Right lung (tissue), 5 donors: ENCODE data around the gene GMDS. TPM values are rescaled to one million over a fixed set of nuclear protein-coding genes. Genes with fewer than 3 reads are reported as not detected.

Experiments
- DNase-seq, 2 donors: peaks; one replicate each; pipeline ENCODE4 v3.0.0-alpha.2; 2013
- polyA plus RNA-seq, 5 donors: library from polyadenylated mRNA; unstranded; fragments of 120-200 nt; gene quantifications; one replicate each; pipeline versions ENCODE4 v1.2.1 to v1.2.3, GENCODE V29; 2013; ENCODE audit warnings: inconsistent platforms in 1 of 5, low replicate concordance in 1 of 5; ENCODE audit not compliant: insufficient read length in 5 of 5, insufficient read depth in 1 of 5

The GMDS gene
- polyA plus RNA-seq, 5 donors = 16.7 to 26.7 (median 20.5) TPM

- DNase-seq = no peak
Observed at GRCh38 chr6:2182251-2182650, 63.2 kb downstream of the GMDS start.

GRCh38 chr6:2181567-2181966 lies 63.8 kb downstream of the GMDS start:
- DNase-seq = no peak

- no peak for DNase-seq
Observed at GRCh38 chr6:2179950-2180349, 65.5 kb downstream of the GMDS start.

GRCh38 chr6:2179241-2179640 lies 66.2 kb downstream of the GMDS start:
- DNase-seq = no peak

GRCh38 chr6:2178125-2178524 lies 67.3 kb downstream of the GMDS start:
- DNase-seq = no peak

GRCh38 chr6:2175825-2176224 lies 69.6 kb downstream of the GMDS start:
- no peak for DNase-seq

- DNase-seq = no peak
Observed at GRCh38 chr6:2173203-2173961, 72.0 kb downstream of the GMDS start.

- no peak for DNase-seq
Observed at GRCh38 chr6:2171728-2172127, 73.7 kb downstream of the GMDS start.

GRCh38 chr6:2168480-2168879 lies 76.9 kb downstream of the GMDS start:
- DNase-seq = no peak

- DNase-seq = no peak
Observed at GRCh38 chr6:2166717-2167116, 78.7 kb downstream of the GMDS start.

GRCh38 chr6:2165286-2165685 lies 80.1 kb downstream of the GMDS start:
- DNase-seq = no peak

GRCh38 chr6:2164481-2164880 lies 80.9 kb downstream of the GMDS start:
- DNase-seq = no peak

GRCh38 chr6:2162079-2162445 lies 83.3 kb downstream of the GMDS start:
- no peak for DNase-seq

GRCh38 chr6:2158596-2159271 lies 86.7 kb downstream of the GMDS start:
- DNase-seq = no peak

GRCh38 chr6:2157441-2158127 lies 87.8 kb downstream of the GMDS start:
- no peak for DNase-seq

GRCh38 chr6:2155206-2155605 lies 90.2 kb downstream of the GMDS start:
- no peak for DNase-seq

GRCh38 chr6:2149361-2150006 lies 95.9 kb downstream of the GMDS start:
- DNase-seq = no peak

- no peak for DNase-seq
Observed at GRCh38 chr6:2148748-2149147, 96.7 kb downstream of the GMDS start.

GRCh38 chr6:2147766-2148448 lies 97.5 kb downstream of the GMDS start:
- DNase-seq = no peak

GRCh38 chr6:2147261-2147660 lies 98.1 kb downstream of the GMDS start:
- DNase-seq = no peak

GRCh38 chr6:2144210-2144609 lies 101.2 kb downstream of the GMDS start:
- no peak for DNase-seq
